Type B pancreatic cell (in vitro differentiated cells): ENCODE measurements around the gene SMIM35. TPM values are rescaled to one million over a fixed set of nuclear protein-coding genes. Genes with fewer than 3 reads are reported as not detected.

Experiments used
- DNase-seq: peaks from one replicate; pipeline ENCODE4 v3.0.0; 2021; ENCODE audit warnings: mixed read lengths; ENCODE audit not compliant: unreplicated experiment; ENCODE audit errors: extremely low spot score
- H3K27ac Mint-ChIP-seq: 2 replicates; pipeline ENCODE4 v1.8.0; 2021; ENCODE audit warnings: mild to moderate bottlenecking, mixed read lengths
- H3K27me3 Mint-ChIP-seq: 2 replicates; pipeline ENCODE4 v1.8.0; 2021; ENCODE audit warnings: mixed read lengths
- H3K36me3 Mint-ChIP-seq: 2 replicates; pipeline ENCODE4 v1.8.0; 2021; ENCODE audit warnings: mixed read lengths
- H3K4me1 Mint-ChIP-seq: one replicate; pipeline ENCODE4 v1.8.0; 2021; ENCODE audit warnings: mixed read lengths; ENCODE audit not compliant: unreplicated experiment
- H3K4me3 Mint-ChIP-seq: 2 replicates; pipeline ENCODE4 v1.8.0; 2021; ENCODE audit warnings: mild to moderate bottlenecking, mixed read lengths
- H3K9me3 Mint-ChIP-seq: 2 replicates; pipeline ENCODE4 v1.8.0; 2021; ENCODE audit warnings: mixed read lengths
- CTCF ChIP-seq: fragments of 200-600 bp; sonication (generic); conservative IDR thresholded peaks from 2 replicates; pipeline ENCODE4 v1.5.0; 2021; ENCODE audit warnings: antibody characterized with exemption, mild to moderate bottlenecking
- total RNA-seq: library from RNA; stranded (reverse); gene quantifications from 2 replicates; pipeline ENCODE4 v1.2.1, GENCODE V29; 2021; ENCODE audit warnings: low replicate concordance

SMIM35 gene
- total RNA-seq, 1 donor from 2014 or later: 0.17 TPM

GRCh38 chr11:117970400-117971024, 116.3 kb downstream of the SMIM35 start:
- Mint-ChIP-seq H3K9me3 (no peaks in the 10 kb centered on the region), H3K4me1 (peaks cover 4% of the 10 kb centered on the region), H3K36me3 (no peaks in the 10 kb centered on the region), H3K27me3 (peaks cover 22% of the 10 kb centered on the region), H3K4me3 (no peak overlapping the region), H3K27ac (no peak overlapping the region)
- TF ChIP-seq CTCF: no peak
- no peak for DNase-seq

- H3K27me3 Mint-ChIP-seq: peaks cover 22% of the 10 kb centered on the region
- no peaks in the 10 kb centered on the region for H3K36me3 Mint-ChIP-seq
- H3K9me3 Mint-ChIP-seq: no peaks in the 10 kb centered on the region
- H3K27ac Mint-ChIP-seq: no peak overlapping the region
- H3K4me3 Mint-ChIP-seq: no peak overlapping the region
- peaks cover 4% of the 10 kb centered on the region for H3K4me1 Mint-ChIP-seq
- no peak for DNase-seq
- no peak for TF ChIP-seq CTCF
These were observed 117.4 kb downstream of the SMIM35 start for GRCh38 chr11:117969160-117969991.

- no peak for DNase-seq
- Mint-ChIP-seq H3K9me3 (no peaks in the 10 kb centered on the region), H3K36me3 (no peaks in the 10 kb centered on the region), H3K4me1 (no peaks in the 10 kb centered on the region), H3K27me3 (peaks cover 19% of the 10 kb centered on the region), H3K4me3 (no peak overlapping the region), H3K27ac (no peak overlapping the region)
- TF ChIP-seq CTCF: no peak
These were observed 119.9 kb downstream of the SMIM35 start for GRCh38 chr11:117966908-117967307.

GRCh38 chr11:117962826-117963225, 123.9 kb downstream of the SMIM35 start:
- Mint-ChIP-seq H3K36me3 (no peaks in the 10 kb centered on the region), H3K9me3 (no peaks in the 10 kb centered on the region), H3K27me3 (peaks cover 3% of the 10 kb centered on the region), H3K4me1 (no peaks in the 10 kb centered on the region), H3K4me3 (no peak overlapping the region), H3K27ac (no peak overlapping the region)
- DNase-seq: no peak
- TF ChIP-seq CTCF: no peak

- Mint-ChIP-seq H3K27me3 (peaks cover 4% of the 10 kb centered on the region), H3K36me3 (no peaks in the 10 kb centered on the region), H3K9me3 (peaks cover 6% of the 10 kb centered on the region), H3K4me3 (no peak overlapping the region), H3K4me1 (no peaks in the 10 kb centered on the region), H3K27ac (no peak overlapping the region)
- no peak for TF ChIP-seq CTCF
- no peak for DNase-seq
These were observed 124.9 kb downstream of the SMIM35 start for GRCh38 chr11:117961896-117962295.
